NCI-H128 (cell line): ENCODE results near the gene FAIM2.

Experiments
- DNase-seq: peaks from one replicate; lab custom pipeline; 2025; ENCODE audit not compliant: unreplicated experiment; lab: John Stamatoyannopoulos, UW

Gene FAIM2

GRCh38 chr12:49920241-49920914 is 16.7 kb upstream of the FAIM2 start:
- no peak for DNase-seq

- no peak for DNase-seq
Measured at GRCh38 chr12:49917788-49918173, 14.1 kb upstream of the FAIM2 start.

- no peak for DNase-seq
Measured at GRCh38 chr12:49917166-49917787, 13.6 kb upstream of the FAIM2 start.

- DNase-seq: no peak
Measured at GRCh38 chr12:49916129-49916919, 12.6 kb upstream of the FAIM2 start.

- DNase-seq: no peak
Measured at GRCh38 chr12:49912345-49913255, 8.9 kb upstream of the FAIM2 start.

- DNase-seq: no peak
Measured at GRCh38 chr12:49911213-49911605, 7.5 kb upstream of the FAIM2 start.

- DNase-seq: no peak
Measured at GRCh38 chr12:49910331-49911212, 6.9 kb upstream of the FAIM2 start.

GRCh38 chr12:49909826-49910225 is 6.1 kb upstream of the FAIM2 start:
- no peak for DNase-seq

- DNase-seq: no peak
Measured at GRCh38 chr12:49909356-49909755, 5.7 kb upstream of the FAIM2 start.

GRCh38 chr12:49907352-49907751 is 3.7 kb upstream of the FAIM2 start:
- DNase-seq: no peak

- no peak for DNase-seq
Measured at GRCh38 chr12:49905718-49906314, 2.1 kb upstream of the FAIM2 start.

- no peak for DNase-seq
Measured at GRCh38 chr12:49904601-49905000, 901 bp upstream of the FAIM2 start.

GRCh38 chr12:49903351-49903699 is 375 bp downstream of the FAIM2 start:
- no peak for DNase-seq

GRCh38 chr12:49902399-49903350 is 1.0 kb downstream of the FAIM2 start:
- no peak for DNase-seq

- no peak for DNase-seq
Measured at GRCh38 chr12:49901986-49902385, 1.7 kb downstream of the FAIM2 start.

- DNase-seq: no peak
Measured at GRCh38 chr12:49901026-49901425, 2.7 kb downstream of the FAIM2 start.

GRCh38 chr12:49900371-49900770 is 3.3 kb downstream of the FAIM2 start:
- no peak for DNase-seq

- DNase-seq: no peak
Measured at GRCh38 chr12:49899921-49900320, 3.8 kb downstream of the FAIM2 start.
